GM19372 (cell line): ENCODE measurements around the gene FHIT.

Experiments
- ATAC-seq: cut with Tn5 transposase; IDR thresholded peaks from one replicate; pipeline ENCODE4 v1.9.1; 2021; ENCODE audit warnings: mild to moderate bottlenecking, low read depth, moderate library complexity; ENCODE audit not compliant: unreplicated experiment

The FHIT gene

DNA sequence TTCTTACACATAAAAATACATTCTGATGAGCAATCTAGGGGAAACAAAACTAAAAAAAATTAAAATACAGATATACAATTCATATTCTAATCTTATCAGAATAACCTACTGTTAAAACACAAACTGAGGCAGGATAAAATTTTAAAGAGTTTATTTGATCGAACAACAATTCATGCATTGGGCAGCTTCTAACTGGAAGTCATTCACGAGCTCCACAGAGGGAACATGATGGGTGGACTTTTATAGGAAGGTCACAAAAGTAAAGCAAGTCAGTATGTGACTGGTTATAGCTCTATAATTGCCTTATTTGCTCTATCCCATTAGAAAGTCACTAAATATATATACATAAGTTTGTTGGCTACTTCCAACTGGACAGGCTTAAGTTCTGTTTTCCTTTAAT is 1144.0 kb downstream of the FHIT start:
- ATAC-seq: no peak

DNA sequence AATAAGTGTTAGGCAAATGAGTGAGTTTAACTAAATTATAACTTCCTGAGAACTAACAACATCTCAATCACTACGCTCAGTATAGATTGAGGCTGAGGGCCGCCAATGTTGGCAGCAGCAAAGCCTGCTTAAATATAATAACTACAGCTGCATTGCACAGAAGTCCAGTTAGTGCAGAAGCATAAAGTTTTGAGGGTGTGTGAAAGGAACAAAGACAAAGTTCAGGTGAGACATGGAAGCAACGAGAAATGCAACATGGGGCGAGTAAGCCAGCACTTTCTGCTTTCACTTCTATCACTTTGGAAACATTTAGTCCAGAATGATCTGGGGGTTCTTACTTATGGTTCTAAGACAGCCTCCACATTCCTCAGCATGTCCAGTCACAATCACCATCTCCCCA is 1149.1 kb downstream of the FHIT start:
- no peak for ATAC-seq

DNA sequence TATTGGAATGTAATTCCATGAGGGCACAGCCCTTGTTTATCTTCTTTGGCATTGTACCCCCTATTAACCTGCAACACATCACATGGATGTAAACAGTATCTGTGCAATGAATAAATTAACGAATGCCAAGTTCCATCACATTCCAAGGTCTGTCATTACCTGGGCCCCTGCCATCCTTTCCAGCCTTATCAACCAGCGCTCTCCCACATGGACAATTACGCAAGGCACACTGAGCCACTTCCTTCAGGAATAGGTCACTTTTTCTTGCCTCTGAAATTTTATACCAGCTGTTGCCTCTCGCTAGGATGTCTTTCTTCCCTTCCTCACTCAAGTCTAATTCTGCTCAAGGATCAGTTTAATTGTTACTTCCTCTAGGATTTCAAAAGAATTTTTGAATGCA is 1149.6 kb downstream of the FHIT start:
- ATAC-seq: no peak

DNA sequence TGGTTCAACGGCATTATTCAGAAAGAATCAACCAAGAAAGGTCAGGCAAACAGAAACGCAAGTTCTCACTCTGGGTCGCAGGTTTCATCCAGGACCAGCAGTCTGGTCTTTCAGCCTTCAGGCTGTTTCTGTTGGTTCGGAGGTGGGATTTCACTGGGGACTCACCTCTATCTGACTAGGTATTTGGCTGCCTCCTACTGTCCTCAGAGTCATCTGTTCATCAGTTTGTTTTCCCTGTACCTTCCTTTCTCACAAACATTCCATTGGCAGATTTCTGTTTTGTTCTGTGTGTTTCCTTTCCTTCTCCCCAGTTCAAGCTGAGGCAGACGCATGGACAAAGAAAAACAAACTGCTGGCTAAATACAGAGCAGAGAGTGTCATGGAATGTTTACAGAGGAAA is 1154.8 kb downstream of the FHIT start:
- no peak for ATAC-seq

DNA sequence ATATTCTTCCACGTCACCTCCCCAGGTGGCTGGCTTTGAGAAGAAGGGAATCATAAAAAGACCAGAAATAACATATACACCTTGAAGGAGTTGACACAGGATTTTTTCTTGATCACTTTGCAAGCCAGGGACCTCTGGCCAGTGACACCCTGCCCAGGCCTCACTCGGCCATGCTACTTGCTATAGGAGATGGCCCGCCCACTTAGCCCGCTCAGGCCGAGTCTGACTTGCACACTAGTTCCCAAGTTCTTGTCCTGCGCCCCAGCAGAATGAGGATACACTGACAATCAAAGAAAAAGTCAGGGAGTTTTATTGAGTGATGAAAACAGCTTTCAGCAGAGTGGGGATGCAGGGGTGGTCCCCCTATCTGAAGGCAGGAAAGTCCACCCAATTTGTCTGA is 1155.3 kb downstream of the FHIT start:
- no peak for ATAC-seq

DNA sequence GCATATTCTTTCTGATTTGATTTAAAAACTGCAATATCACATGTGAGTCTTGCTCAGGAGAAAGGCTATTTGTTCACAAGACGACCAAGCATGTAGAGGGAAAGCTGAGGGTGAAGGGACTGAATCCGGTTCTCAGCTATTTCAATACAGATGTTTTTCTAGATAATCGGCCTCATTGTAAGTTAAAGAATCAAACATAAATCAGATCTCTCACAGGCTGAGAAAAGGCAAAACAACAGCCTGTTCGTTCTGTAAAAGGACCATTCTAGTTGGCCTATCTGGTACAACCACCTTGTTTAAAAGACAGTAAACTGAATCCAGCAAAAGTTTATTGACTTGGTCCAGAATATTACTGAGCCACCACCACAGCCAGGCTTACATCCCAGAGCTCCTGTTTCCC is 1155.7 kb downstream of the FHIT start:
- no peak for ATAC-seq

DNA sequence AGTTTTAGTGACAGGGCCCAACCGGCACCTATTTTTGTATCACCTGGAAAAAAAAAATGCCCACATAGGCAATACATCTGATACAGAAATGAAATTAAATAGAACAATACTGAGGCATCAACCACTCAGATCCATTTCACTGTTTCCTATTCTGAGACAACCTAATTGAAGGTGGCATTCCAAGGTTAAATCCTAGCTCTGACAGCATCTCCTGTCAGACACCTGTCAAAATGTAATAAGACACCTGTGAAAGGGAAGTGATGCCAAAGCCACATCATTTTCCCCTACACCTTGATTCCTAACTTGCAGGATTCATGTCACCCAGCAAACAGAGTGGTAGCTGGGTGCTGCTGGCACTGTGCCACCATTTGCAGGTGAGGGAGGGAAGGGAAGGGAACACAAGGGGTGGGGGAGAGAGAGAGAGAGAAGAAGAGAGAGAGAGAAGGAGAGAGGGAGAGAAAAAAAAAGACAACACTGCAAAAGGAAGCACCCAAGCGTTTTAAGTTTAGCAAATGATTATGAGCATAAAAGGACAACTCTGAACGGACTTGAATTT is 1156.8 kb downstream of the FHIT start:
- no peak for ATAC-seq

DNA sequence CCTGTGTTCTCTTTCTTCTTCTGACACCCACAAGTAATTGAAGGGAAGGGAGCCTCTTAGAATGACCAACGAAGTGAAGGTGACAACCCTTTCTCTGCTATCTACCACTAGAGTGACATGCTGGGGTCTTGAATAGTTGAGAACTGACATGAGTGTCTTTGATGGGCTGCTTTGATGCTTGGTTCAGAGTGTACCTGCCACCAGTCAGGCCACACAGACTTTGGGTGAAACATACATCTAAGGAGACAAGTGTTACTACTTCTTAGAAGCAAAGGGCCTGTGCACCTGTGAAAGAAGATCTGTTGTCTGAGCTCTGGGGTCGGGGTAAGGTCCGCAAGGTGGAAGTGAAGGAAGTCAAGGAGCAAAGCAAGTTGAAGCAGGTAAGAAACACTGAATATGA is 1160.7 kb downstream of the FHIT start:
- no peak for ATAC-seq

DNA sequence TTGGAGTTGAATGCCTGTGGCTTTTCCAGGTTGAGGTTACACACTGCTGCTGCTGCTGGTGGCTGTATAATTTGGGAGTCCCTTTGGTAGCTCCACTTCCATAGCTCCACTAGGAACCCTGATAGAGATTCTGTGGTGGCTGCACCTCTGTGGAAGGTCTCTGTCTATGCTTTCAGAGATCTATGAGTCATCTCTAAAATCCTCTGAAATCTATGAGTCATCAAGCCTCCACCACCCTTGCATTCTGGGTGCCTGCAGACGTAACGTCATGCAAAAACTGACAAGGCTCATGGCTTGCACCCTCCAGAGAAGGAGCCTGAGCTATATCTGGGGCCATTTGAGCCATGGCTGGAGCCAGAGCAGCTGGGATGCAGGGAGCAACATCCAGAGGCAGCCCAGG is 1164.4 kb downstream of the FHIT start:
- no peak for ATAC-seq

DNA sequence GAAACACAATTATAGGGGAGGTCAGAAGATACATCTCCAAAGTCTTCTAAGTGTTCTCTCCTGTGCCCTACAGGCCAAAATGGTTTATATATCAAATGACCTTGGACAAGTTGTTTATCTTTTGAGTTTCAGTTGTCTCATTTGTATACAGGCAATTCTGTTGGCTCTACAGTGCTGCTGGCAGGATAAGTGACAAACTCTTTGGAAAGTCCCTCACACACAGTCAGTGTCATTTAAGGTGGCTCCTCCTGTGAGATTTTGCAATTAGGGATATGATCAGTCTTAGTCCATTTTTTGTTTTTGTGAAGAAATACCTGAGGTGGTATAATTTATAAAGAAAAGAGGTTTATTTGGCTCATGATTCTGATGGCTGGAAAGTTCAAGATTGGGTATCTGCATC is 1165.6 kb downstream of the FHIT start:
- no peak for ATAC-seq

DNA sequence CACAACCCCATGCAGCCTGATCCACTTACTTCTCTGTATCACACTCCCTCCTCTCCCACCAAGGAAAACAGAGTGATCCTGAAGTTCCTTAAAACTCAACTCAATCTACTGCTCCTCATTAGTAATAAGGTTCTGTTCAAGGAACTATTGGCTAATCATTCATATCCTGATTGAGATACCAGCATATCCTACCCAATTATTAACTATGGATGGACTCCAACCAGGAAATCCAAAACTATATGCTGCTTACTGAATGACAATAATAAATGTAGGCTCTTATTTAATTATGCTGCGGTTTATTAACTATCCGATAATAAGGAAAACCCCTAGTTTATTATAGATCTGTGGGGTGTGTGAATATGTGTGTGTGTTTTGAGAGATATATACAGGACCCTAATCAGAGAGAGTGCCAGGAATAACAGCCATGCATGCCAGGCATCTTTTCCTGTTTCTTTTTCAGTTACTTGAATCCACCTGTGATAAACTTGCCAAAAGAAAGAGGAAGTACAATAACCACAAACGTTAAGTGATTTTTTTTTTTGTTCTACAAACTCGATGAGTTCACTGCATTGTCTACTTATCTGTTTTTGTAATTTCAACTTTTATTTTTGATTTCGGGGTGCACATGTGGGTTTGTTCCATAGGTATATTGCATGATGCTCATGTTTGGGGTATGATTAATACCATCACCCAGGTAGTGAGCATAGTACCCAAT is 1169.7 kb downstream of the FHIT start:
- no peak for ATAC-seq

DNA sequence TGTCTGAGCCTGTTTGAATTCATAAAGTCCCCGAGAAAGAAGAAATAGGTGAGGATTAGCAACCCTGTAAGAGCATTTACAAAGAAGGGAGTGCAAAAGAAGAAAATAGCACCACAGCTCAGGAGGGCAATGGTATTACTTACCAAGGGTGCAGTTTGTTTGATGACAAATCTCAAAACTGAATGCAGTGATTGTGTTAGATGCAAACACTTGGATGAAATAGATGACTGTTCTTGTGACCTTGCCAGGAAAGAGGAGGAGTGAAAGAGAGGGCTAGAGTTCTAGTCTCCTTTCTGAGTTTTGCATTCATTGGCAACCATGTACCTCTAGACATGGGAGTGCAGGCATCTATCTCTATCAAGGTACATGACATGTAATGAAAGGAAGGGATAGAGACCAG is 1170.6 kb downstream of the FHIT start:
- ATAC-seq: no peak

DNA sequence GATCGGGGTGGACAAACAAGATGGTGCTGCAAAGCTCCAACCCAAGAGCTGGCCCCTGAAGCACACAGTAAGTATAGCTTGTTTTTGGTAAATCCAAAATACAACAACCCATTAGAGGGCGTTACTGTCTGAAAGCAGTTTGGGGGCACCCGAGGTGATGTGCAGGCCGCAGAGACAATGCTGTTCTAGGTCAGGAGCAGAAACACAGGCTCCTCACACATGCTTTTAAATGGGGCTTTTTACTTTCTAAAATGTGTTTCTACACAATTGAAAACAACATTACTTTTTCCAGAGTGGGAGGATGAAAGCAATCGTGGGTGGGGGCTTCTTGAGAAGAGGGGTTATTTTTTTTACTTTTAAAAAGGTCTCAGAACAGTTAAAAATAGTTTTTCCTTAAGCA is 1172.2 kb downstream of the FHIT start:
- no peak for ATAC-seq

DNA sequence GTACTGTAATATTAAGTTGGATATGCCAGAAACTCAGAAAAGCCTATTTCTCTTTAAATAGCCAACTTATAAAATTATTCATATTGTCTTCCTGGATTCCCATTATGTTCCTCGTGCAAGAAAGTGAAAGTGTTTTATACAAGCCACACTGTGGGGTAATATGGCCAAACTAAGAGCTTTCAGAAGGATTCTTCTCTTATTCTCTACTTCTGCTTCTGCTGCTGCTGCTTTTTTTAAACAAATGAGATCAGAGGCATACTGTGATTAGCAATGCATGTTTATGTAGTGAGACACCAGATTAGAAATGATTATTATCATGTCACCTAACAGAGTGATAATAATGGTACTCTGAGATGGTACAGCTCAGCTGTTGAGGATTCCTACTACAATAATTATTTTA is 1174.9 kb downstream of the FHIT start:
- ATAC-seq: no peak

DNA sequence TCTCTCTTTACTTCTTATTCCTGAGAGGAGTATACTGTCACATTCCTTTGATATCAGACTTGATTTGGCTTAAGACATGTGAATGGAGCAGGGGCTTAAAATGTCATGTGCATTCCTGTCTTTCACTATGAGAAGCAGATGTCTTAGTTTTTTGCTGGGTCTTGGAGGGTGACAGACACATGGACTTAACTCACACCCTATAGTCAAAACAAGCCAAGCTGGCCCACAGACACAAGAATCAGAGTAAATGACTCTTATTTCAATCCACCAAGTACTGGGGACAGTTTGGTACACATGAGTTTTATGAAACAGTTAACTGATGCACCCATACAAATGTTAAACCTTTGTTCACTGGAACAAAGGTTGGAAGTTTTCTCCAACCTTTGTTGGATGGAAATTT is 1177.3 kb downstream of the FHIT start:
- ATAC-seq: no peak

DNA sequence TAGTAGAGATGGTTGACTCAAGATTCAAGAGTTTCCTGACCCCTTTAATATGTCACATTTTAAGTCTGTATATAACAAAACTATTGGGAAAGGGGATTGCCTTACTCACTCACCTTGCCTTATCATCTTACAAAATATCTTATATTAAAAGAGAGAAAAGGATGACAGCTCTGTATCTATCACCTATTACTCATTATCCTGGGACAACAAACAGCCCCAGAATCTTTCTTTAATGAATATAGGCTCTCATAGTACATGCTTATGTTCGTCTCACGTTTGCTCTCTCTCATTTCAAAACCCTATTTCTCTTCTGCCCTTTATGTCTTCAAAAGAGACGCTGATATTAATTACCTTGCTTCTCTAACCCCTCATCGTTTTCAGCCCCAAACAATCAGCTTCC is 1178.0 kb downstream of the FHIT start:
- ATAC-seq: no peak

DNA sequence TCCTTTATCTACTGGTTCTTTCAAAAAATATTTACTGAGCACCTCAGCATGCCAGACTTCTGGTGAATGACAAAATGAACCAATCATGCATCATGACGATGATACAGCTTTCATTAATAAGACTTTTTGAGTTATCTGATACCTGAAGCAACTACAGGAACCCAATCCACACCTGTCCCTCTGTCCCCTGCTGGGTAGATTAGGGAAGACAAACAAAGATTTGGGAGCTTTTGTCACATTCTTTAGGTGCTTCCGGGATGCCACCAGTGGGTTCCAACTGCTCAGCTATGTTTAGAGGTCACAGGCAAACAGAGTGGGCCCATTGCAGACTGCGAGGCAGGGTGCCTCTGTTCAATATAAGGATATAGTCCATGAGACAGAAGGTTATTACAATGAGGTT is 1180.9 kb downstream of the FHIT start:
- no peak for ATAC-seq

DNA sequence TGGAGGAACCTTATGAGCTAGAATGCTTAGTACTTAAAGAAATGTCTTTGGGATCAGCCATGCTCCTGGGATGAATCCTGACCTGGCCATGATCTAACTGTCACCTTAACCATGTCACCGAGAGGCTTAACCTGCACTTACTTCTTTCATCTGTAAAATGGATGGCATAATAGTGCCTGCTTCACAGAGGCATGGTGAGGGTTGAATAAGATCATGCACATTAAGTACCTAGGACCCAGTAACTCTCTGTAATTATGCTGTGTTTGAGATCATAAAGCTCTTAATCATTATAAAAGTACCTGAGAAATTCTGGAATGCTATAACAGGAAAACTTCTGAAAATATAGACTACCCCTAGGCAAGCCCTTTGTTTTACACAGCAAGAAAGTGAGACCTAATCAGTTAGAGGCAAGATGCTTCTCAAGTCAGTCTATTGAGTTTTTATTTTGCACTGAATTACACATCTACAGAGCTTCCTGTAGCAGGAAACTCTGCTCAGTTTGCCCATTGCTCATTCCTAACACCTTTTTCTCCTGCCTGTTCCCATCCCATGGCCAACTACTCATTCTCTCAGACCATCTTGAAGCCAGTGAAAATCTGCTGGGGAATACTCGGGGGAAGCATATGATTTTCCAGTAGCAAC is 1185.9 kb downstream of the FHIT start:
- no peak for ATAC-seq

DNA sequence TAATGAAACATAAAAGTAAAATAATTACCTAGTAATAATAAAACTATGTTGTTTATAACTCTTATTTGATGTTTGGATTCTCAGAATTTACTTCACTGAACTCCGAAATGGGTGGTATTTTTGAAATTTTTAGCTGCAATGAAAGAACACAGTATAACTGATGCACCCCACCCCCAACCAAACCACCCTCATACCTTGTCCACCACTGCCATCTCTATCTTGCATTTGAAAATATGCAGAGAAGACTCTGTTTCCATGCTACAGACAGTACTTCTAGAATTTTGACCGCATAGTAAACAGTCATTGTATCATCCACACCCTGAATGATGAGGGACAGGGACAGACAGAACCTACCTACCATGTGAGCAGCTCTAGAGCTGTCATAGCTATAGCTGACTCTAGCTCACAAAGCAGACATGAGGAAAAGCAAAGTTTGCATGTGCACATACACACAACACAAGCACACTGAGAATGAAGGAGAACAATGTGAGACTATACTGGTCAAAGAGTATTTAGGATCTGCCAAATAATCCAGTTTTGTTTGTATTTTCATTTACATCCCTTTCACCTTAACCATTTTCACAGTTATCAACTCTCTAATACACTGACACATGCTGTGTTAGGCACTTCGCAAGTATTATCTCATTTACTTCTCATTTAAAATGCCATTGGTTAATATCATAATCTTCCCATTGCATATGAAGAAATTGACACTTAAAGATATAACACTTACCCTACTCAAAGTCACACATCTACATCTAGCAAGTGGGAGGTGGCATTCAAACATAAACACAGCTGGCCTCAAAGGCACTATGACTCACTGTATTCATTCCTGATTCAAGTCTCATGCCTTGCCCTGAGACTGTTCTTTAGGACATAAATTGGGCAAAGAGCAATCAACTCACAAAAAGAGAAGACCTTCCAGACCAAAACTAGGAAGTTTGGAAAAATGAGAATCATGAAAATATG is 1186.8 kb downstream of the FHIT start:
- no peak for ATAC-seq

DNA sequence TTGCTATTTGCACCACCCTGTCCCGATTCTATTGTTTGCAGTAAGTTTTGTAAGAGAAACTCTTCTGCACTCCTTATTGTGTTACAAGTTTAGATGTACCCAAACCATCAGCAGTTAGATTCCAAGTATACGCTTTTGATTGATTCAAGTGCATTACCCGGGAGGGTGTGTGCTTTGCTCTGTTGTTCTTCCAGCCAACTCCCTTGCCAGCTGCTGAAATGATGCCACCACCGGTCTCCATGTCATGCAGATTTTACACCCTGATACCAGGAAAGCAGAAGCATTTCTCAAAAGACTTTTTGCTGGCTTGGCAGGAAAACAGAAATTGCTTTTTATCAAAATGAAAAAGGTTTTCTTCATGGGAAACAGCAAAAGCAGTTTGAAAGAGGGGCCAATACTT is 1194.8 kb downstream of the FHIT start:
- no peak for ATAC-seq

DNA sequence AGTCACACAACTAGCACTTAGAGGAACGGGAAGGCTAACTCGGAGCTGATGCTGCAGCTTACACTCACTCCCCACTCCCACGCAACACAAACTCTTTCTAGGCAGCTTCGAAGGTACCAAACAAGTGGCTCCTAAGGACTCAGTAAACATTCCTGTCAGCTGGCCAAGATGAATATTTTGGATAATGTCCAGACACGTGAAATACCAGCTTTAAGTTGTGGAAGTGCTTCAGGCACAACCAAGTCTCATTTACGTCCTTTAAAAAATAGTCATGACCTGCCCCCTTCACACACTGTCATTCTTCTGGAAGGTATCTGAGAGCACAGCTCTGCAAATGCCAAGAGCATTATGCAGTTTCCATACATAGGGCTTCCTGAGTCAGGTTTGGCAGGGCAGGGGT is 1195.5 kb downstream of the FHIT start:
- ATAC-seq: no peak
